SK-N-SH (cell line): Measurements from ENCODE around the gene CFAP221.

Source experiments
- CTCF ChIP-seq: fragments of 200-600 bp; sonication (generic); IDR thresholded peaks from 2 replicates; pipeline ENCODE4 v1.6.1; 2017; ENCODE audit warnings: antibody characterized with exemption, mild to moderate bottlenecking, moderate library complexity
- EP300 ChIP-seq, 2 experiments: IDR thresholded peaks; 2 replicates each; pipeline versions ENCODE4 v1.4.0 to v1.6.1; 2012; ENCODE audit warnings: borderline replicate concordance in 1 of 2, low read depth in 1 of 2, low read length in 1 of 2
- MAX ChIP-seq: IDR thresholded peaks from 2 replicates; pipeline ENCODE4 v1.4.0; 2012; ENCODE audit warnings: low read depth
- RAD21 ChIP-seq: IDR thresholded peaks from 2 replicates; pipeline ENCODE4 v1.6.1; 2012; ENCODE audit warnings: mild to moderate bottlenecking, low read length
- REST ChIP-seq: IDR thresholded peaks from 2 replicates; pipeline ENCODE4 v1.6.1; 2012; ENCODE audit warnings: mild to moderate bottlenecking, low read depth, low read length, moderate library complexity
- SIN3A ChIP-seq: IDR thresholded peaks from 2 replicates; pipeline ENCODE4 v1.6.1; 2012; ENCODE audit warnings: low read depth, mild to moderate bottlenecking, low read length, moderate library complexity, borderline replicate concordance
- YY1 ChIP-seq: IDR thresholded peaks from 2 replicates; pipeline ENCODE4 v1.4.0; 2012; ENCODE audit warnings: low read depth, mild to moderate bottlenecking
- ZBTB33 ChIP-seq: IDR thresholded peaks from 2 replicates; pipeline ENCODE4 v1.4.0; 2012; ENCODE audit warnings: low read depth, borderline replicate concordance

GRCh38 chr2:119704670-119705120 is 160.4 kb downstream of the CFAP221 start:
- TF ChIP-seq EP300 (IDR thresholded peaks at IDR 0.05; ENCODE audit: borderline replicate concordance in 1 of 2, low read depth in 1 of 2, low read length in 1 of 2) (no peak), CTCF (no peak), MAX (no peak), YY1 (no peak), REST (no peak), ZBTB33 (no peak), RAD21 (no peak), SIN3A (no peak)
